ENCODE results near the gene PDLIM1. TPM values are rescaled to one million over a fixed set of nuclear protein-coding genes. Genes with fewer than 3 reads are reported as not detected.
A peak's percentile ranks its signal among the peaks of the same experiment; 100 is the strongest.
"Not testable (repeated sequence)": the region's sequence is repeated elsewhere in the genome, so short reads cannot be mapped to it uniquely, and the experiment has no call there.

Gene PDLIM1
- total RNA-seq, 1 experiment from 2014 or later, result 4.4 TPM

DNA sequence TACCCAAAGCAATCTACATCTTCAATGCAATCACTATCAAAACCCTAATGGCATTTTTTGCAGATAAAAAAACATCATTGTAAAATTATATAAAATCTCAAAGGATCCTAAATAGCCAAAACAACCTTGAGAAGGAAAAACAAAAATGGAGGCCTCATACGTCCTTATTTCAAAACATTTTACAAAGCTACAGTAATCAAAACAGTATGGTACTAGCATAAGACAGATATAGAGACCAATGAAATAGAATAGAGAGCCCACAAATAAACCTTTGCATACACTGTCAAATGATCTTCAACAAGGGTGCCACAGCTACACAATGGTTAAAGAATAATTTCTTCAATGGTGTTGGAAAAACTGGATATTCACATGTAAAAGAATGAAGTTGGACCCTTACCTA is 34.5 kb downstream of the PDLIM1 start:
- no peak for DNase-seq (ENCODE audit: low read depth, low spot score)
- in situ Hi-C loops (cut with HindIII; ENCODE audit: low pct_unique_long_range_greater_than_20kb, low sequenced_read_pairs), result no loop called here

DNA sequence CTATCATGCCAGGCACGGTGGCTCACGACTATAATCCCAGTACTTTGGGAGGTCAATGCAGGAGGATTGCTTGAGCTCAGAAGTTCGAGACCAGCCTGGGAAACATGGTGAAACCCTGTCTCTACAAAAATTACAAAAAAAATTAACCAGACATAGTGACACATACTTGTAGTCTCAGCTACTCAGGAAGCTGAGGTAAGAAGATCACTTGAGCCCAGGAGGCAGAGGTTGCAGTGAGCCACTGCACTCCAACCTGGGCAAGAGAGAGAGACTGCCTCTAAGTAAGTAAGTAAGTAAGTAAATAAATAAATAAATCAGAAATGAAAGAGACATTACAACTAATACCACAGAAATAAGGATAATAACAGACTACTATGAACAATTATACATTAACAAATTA is 36.2 kb downstream of the PDLIM1 start:
- in situ Hi-C loops (cut with HindIII; ENCODE audit: low pct_unique_long_range_greater_than_20kb, low sequenced_read_pairs), result no loop called here
- DNase-seq (ENCODE audit: low read depth, low spot score), result no peak

DNA sequence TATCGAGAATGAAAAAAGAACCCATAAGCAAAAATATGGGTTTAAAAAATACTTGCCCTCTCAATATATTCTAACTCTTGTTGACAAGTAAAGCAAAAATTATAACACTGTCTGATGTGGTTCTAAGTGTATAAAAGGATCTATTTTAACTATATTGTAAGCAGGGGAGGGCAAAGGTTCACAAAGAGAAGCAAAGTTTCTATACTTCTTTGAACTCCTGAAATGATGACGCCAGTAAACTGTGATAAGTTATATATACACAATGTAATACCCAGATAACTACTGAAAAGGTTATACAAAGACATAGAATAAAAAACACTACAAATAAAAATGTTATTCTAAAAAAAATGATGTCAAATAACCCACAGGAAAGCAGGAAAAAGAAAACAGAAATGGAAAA is 37.1 kb downstream of the PDLIM1 start:
- no peak for DNase-seq (ENCODE audit: low read depth, low spot score)
- in situ Hi-C loops (cut with HindIII; ENCODE audit: low pct_unique_long_range_greater_than_20kb, low sequenced_read_pairs), result no loop called here

DNA sequence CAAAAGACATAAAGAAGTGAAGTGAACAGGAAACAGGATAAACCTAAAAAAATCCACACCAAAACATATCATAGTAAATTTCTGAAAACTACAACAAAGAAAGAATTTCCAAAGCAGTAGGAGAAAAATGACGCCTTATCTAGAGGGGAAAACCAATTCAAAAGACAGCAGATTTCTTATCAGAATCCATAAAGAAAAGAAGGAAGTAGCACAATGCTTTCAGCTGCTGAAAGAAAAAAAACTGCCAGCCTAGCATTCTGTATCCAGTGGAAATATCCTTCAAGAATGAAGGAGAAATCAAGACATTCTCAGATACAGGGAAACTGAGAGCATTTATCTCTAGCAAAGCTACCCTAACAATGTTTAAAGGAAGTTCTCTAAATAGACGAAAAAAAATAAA is 37.8 kb downstream of the PDLIM1 start:
- in situ Hi-C loops (cut with HindIII; ENCODE audit: low pct_unique_long_range_greater_than_20kb, low sequenced_read_pairs), result no loop called here
- DNase-seq (ENCODE audit: low read depth, low spot score), result no peak

DNA sequence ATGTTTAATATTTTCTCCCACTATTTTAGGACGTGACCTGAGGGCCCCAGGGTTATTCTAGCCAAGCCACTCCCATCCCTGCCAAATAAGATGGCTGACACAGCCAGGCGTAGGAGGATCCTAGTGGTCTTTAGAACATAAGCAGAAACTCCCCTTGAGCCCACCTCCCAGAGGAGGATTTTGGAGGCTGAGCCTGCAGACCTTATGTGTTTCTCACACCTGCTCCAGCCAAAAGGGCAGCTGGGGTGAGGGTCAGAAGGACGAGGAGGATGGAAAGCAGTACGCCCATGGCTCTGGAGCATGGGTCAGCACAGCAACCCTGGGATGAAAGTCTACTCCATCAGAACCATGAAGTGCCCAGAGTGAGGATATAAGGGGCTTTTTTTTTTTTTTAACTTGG is 39.9 kb downstream of the PDLIM1 start:
- in situ Hi-C loops (cut with HindIII; ENCODE audit: low pct_unique_long_range_greater_than_20kb, low sequenced_read_pairs), result no loop called here
- DNase-seq (ENCODE audit: low read depth, low spot score), result no peak

DNA sequence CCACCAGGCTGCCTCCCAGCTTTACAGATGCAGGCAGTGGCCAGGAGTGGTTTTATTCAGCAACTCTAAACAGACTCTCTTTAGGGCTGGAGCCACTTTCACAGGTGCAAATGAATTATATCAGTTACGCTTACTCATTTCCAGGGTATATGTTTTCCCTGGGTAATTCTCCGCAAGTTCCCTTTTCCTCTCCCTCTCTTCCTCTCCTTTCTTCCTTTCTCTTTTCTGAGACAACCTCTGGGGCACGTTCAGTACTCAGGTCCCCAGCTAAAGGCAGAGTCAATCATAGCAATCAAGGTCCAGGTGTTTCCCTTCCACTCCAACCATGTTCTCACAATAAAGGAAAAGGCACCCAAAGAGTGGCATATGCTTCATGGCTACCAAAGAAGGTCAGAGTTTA is 41.3 kb downstream of the PDLIM1 start:
- no peak for DNase-seq (ENCODE audit: low read depth, low spot score)
- in situ Hi-C loops (cut with HindIII; ENCODE audit: low pct_unique_long_range_greater_than_20kb, low sequenced_read_pairs), result no loop called here

DNA sequence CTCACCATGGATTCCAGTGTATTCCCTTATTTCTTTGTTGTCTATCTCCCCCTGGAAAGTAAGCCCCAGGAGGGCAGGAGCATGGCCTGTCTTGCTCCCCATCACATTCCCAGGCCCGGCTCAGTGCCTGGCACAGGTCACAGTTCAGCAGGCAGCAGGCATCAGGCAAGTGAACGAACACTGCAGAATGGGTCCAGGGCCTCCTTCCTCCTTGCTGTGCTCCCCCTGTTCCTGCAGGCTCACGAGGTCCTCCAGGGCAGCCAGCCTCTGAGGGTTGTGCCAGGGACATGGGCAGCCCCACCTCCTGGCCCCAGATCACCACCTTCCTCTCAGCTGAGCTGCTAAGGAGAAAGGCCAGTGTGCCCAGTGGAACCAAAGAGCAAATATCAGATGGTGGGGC is 41.8 kb downstream of the PDLIM1 start:
- no peak for DNase-seq (ENCODE audit: low read depth, low spot score)
- in situ Hi-C loops (cut with HindIII; ENCODE audit: low pct_unique_long_range_greater_than_20kb, low sequenced_read_pairs), result no loop called here

DNA sequence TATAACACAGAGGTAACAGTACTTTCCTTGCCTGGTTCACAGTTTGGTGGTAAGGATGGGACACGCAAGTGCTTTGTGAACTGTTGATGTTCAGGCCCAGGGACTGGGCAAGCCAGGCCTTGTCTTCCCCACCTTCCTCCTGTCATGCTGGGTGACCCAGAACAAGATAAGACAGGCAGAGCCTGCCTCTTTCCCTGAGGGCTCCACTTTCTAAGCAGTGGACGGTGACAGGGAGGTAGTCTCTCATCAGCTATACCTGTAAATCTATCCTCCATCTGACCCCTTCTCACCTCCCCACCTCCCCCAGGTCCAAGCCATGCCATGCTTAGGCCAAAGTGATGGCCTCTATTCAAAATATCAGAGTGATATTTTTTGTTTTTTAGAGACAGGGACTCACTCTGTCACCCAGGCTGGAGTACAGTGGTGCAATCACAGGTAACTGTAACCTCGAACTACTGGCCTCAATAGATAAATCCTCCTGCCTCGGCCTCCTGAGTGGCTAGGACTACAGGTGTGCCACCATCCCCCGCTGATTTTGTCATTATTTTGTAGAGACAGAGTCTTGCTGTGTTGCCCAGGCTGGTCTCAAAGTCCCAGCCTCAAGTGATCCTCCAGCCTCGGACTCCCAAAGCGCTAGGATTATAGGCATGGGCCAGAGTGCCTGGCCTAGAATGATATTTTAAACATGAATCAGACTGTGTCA is 42.8 kb downstream of the PDLIM1 start:
- in situ Hi-C loops (cut with HindIII; ENCODE audit: low pct_unique_long_range_greater_than_20kb, low sequenced_read_pairs), result no loop called here
- DNase-seq (ENCODE audit: low read depth, low spot score), result no peak

DNA sequence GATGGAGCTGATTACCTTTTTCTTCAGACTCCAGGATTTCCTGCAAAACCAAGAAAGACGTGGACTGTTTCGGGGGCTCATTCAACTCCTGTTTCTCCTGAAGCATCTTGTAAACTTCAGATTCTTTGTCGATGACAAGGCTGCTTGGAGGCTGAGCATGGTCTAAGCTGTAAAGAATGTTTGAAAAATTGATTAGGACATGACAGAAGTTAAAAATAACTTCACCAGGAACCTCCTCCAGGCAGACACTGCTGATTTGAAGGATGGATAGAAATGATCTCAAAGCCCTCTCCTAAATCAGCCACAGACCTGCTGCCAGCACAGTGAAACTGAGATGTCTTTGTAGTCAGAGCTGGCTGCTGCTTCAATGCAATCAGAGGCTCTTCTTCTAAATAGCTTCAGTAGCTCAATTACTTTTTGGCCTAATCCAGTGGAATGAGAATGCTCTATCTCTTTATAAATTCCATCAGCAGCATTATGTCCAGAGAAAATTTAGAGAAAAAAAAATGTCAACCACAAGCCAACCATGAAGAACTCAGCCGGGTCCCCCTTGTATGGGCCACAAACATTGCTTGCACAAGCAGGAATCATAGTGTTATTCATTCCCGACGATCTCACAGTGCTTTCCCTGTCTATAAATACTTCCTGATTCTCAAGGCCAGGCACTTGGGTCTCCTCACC is 43.5 kb downstream of the PDLIM1 start:
- DNase-seq (ENCODE audit: low read depth, low spot score), result no peak
- in situ Hi-C loops (cut with HindIII; ENCODE audit: low pct_unique_long_range_greater_than_20kb, low sequenced_read_pairs), result no loop called here

DNA sequence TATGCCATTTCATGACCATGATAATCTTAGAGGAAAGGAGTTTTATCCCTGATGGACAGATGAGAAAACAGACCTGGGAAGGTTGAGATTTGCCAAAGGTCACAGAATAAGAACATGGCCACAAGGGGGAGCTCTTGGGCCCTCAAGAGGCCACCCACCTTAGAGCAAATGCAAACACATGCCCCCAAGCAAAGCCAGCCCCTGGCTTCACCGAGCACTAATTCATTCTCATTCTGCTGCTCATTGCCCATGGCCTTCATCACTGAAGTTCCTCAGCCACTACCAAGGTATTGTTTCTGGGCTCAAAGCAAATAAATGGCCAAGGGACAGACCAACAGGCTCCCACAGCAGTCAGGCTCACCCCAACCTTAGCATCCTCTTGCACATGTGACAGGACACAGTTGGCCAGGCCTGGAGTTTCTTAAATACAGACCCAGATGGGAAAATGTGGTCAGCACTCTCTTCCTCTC is 44.2 kb downstream of the PDLIM1 start:
- peak; percentile 66 for DNase-seq (ENCODE audit: low read depth, low spot score)
- in situ Hi-C loops (cut with HindIII; ENCODE audit: low pct_unique_long_range_greater_than_20kb, low sequenced_read_pairs), result no loop called here

DNA sequence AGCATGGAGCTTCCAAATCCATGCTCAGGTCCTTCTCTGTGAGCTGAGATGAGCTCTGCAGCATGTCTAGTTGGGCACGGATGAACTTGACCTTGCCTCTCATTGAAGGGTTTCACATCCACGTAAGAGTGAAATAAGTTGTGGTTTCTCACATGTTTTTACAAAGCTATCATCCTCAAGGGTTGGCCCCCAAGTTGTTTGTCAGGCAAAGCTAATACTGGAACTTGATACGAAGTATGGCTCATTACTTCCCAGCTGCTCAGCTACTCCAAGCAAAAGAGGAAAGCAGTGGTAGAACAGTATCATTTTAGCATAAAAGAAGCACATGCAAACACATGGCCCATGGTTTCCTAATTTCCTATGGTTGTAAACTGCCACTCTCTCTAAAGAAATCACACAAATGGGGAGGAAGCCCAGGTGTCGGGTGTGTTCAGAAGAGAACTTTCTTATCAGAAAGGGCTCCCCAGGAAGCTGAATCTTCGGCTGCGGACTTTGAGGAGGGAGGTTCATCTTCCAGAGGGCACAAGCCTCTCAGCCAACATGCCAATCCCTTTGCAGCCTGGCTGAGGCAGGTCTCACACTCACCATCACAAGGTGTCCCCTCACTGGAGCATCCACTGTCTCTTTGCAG is 45.3 kb downstream of the PDLIM1 start:
- no peak for DNase-seq (ENCODE audit: low read depth, low spot score)
- in situ Hi-C loops (cut with HindIII; ENCODE audit: low pct_unique_long_range_greater_than_20kb, low sequenced_read_pairs), result no loop called here

DNA sequence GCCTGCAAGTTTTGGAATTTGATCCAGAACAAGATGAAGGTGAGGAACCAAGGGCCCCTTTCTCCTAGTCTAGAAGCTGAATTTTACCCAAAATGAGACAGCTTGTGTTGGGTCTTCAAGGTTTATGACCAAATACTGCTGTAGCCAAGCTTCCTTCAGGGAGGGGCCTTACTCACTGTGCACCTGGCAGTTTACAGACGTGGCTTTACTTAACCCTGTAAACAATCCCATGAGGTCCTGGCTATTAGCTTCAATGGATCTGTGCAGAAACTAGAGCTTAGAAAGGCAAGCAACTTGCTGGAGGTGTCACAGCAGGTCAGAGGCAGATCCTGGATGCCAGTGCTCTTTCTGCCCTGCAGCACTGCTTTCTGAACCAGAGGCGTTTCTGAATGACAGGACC is 46.7 kb downstream of the PDLIM1 start:
- in situ Hi-C loops (cut with HindIII; ENCODE audit: low pct_unique_long_range_greater_than_20kb, low sequenced_read_pairs), result no loop called here
- no peak for DNase-seq (ENCODE audit: low read depth, low spot score)

DNA sequence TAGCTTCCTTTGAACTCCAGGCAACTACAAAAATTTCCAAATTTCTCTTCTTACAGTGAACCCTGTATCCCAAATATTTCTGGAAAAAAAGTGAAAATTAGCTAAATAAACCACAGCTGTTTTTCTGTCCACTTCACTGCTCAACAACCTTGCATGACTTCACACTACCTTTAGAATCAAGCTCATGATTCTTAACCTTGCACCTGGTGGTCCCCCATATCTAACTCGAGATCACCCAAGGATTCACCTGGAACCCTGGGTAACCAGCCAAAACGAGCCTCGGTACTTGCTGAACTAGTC is 47.5 kb downstream of the PDLIM1 start:
- no peak for DNase-seq (ENCODE audit: low read depth, low spot score)

DNA sequence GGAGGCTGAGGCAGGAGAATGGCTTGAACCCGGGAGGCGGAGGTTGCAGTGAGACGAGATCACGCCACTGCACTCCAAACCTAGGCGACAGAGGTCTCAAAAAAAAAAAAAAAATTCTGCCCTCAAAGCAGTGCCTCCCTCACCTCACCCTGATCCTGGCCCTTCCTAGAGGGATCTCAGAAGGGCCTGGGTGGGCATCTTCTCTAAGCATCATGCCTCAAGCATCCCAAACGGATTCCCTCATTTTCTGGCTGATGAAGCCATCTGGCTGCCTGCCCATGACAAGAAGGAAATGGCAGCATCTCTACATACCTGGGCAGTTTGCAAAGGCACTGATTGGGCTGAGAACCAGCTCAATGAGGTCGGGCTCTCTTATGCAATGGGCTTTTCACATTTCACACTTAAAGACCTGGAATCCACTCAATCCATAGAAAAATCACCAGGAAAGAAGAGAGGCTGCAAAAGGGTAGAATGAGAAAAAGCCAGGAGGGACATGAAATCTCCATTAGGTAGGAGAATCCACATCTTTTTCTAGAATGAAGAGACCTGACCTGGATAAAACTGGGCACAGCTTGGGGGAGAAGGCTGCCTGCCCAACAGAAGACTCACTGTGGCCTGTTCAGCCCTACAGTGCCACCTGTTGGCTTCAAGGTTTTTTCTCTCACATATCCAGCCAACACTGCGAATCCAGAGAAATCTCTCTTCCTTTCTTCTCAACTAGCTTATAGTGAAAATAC is 48.1 kb downstream of the PDLIM1 start:
- in situ Hi-C loops (cut with HindIII; ENCODE audit: low pct_unique_long_range_greater_than_20kb, low sequenced_read_pairs), result no loop called here

More for the DNA sequence above, 47.5 kb downstream of the PDLIM1 start:
- in situ Hi-C loops (cut with HindIII; ENCODE audit: low pct_unique_long_range_greater_than_20kb, low sequenced_read_pairs), result no loop called here

DNA sequence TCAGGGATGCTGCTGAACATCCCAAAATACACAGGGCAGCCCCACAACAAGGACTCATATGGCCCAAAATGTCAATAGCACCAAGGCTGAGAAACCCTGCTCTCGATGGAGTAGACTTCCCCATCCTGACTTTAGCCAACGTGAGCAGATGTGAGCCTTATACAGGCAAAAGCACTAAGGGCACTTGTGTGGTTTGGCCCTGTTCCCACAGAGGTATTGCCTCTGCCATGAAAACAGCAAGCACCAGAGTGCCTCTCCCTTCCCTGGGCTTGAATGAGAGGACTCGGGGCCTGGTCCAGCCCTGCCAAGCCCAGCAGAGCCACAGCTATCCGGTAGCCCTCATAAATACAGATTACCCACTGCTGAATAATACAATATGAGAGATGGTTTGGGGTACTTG is 49.3 kb downstream of the PDLIM1 start:
- in situ Hi-C loops (cut with HindIII; ENCODE audit: low pct_unique_long_range_greater_than_20kb, low sequenced_read_pairs), result no loop called here
- DNase-seq (ENCODE audit: low read depth, low spot score), result no peak

More for the DNA sequence above, 48.1 kb downstream of the PDLIM1 start:
- peak; percentile 65 for DNase-seq (ENCODE audit: low read depth, low spot score)

DNA sequence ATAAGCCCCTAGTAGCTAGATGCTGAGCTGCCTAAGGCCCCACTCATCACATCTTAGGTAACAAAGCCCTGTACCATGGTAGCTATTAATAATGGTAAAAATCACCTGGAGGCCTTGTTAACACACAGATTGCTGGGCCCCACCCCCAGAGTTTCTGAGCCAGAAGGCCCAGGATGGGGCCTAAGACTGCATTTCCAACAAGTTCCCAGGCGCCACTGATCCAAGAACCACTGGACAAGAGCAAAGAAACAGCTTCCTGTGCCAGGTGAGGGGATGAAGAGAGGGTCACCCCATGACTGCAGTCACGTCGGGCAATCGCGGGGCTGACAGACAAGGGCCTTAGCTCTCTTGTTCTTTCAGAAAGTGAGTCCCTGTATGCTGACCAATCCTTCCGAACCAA is 50.0 kb downstream of the PDLIM1 start:
- no peak for DNase-seq (ENCODE audit: low read depth, low spot score)
- in situ Hi-C loops (cut with HindIII; ENCODE audit: low pct_unique_long_range_greater_than_20kb, low sequenced_read_pairs), result no loop called here

DNA sequence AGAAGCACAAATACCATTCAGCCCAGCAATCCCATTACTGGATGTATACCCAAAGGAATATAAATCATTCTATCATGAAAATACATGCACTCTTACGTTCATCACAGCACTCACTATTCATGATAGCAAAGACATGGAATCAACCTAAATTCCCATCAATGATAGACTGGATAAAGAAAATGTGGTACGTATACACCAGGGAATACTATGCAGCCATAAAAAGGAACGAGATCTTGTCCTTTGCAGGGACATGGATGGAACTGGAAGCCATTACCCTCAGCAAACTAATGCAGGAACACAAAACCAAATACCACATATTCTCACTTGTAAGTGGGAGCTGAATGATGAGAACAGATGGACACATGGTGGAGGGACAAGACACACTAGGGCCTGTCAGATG is 50.7 kb downstream of the PDLIM1 start:
- DNase-seq (ENCODE audit: low read depth, low spot score); in situ Hi-C loops (cut with HindIII; ENCODE audit: low pct_unique_long_range_greater_than_20kb, low sequenced_read_pairs): not testable (repeated sequence)

DNA sequence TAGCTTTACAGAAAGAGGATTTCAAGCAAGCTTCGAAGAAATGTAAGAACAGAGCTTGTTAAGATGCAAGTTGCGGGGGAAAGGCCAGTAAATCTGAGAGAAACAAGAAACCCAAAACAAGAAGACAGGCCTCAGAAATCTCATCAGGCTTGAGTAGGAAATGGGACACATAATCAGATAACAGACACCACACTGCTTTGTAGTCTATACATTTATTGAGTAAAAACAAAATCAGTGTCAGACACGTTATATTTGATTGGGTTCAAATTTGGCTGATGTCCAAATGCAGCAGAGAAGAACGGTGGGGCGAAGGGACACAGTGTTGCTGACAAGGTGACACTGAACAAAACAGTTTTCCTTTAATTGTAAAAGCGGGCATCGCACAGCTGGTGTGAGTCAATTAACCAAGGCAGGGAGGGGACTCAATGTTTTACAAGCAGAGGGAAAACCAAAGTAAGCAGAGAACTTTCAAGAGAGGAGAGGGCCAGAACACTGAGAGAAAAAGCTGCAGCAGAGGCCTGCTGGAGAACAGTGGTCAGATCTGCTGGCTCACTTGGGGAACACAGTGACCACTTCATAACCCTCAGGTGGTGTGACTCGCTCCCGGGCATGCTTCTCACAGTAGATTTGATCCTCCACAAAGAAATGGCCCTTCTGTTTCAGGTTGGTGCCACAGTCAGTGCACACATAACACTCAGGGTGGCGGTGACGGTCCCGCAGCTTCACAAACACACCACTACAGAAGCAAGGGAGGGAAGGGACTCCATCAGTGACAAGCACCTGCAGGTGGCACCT is 53.2 kb downstream of the PDLIM1 start:
- no peak for DNase-seq (ENCODE audit: low read depth, low spot score)
- in situ Hi-C loops (cut with HindIII; ENCODE audit: low pct_unique_long_range_greater_than_20kb, low sequenced_read_pairs), result no loop called here
